Esophagus squamous epithelium (tissue), 5 donors: ENCODE data around the gene KLHL29. TPM values are rescaled to one million over a fixed set of nuclear protein-coding genes. Genes with fewer than 3 reads are reported as not detected.

ENCODE experiments used
- DNase-seq: peaks from one replicate; lab custom pipeline; 2025; lab: John Stamatoyannopoulos, UW
- H3K27ac ChIP-seq, 4 donors: fragments of 200-600 bp; sonication (generic); one replicate each; pipeline ENCODE4 v1.5.1; 2016 to 2019; ENCODE audit warnings: mild to moderate bottlenecking in 1 of 4
- H3K27me3 ChIP-seq, 4 donors: fragments of 200-600 bp; sonication (generic); 1 replicate in 3 of 4; 2 replicates in 1 of 4; pipeline versions ENCODE4 v1.5.1 to v1.6.0; 2017 to 2021; ENCODE audit warnings: antibody characterized with exemption in 1 of 4
- H3K36me3 ChIP-seq, 3 donors: fragments of 200-600 bp; sonication (generic); one replicate each; pipeline ENCODE4 v1.5.1; 2016 to 2019
- H3K4me1 ChIP-seq, 3 donors: fragments of 200-600 bp; sonication (generic); one replicate each; pipeline ENCODE4 v1.5.1; 2017 to 2019
- H3K4me3 ChIP-seq, 4 donors: fragments of 200-600 bp; sonication (generic); 1 replicate in 3 of 4; 2 replicates in 1 of 4; pipeline ENCODE4 v1.5.1; 2016 to 2019; ENCODE audit warnings: mild to moderate bottlenecking in 2 of 4, moderate library complexity in 1 of 4
- H3K9me3 ChIP-seq, 3 donors: fragments of 200-600 bp; sonication (generic); one replicate each; pipeline ENCODE4 v1.5.1; 2016 to 2019
- CTCF ChIP-seq, 6 experiments: fragments of 450-650 bp in 4 of 6; fragments of 200-600 bp in 2 of 6; sonication (generic) in 2 of 6; IDR thresholded peaks; one replicate each; pipeline ENCODE4 v1.5.1; 2016 to 2019; ENCODE audit warnings: antibody characterized with exemption in 6 of 6, mild to moderate bottlenecking in 4 of 6, moderate library complexity in 4 of 6
- POLR2A ChIP-seq, 4 donors: fragments of 450-650 bp; IDR thresholded peaks; one replicate each; pipeline ENCODE4 v1.6.1; 2017; ENCODE audit warnings: antibody characterized with exemption in 4 of 4, mild to moderate bottlenecking in 4 of 4, moderate library complexity in 3 of 4
- WGBS, 2 donors: methylation state at CpG; one replicate each; pipeline ENCODE4 v1.1.5; 2018; 5-methylcytosine and 5-hydroxymethylcytosine counted together
- intact Hi-C: fragments of 100-400 bp; cut with DNase I; formaldehyde crosslinking; loops from one replicate; pipeline ENCODE4 v1.15.0; 2022
- total RNA-seq, 4 donors: library from RNA; depleted of rRNA; stranded (reverse); fragments of >200 nt; gene quantifications; one replicate each; pipeline ENCODE4 v1.1.0, GENCODE V29; 2016
- donor health status: DM: yes; HTN: yes; CAD: no.

Gene KLHL29
- total RNA-seq, 4 donors from 2014 or later, result 3.4 to 11.8 (median 5.9) TPM

- 61 to 64% methylated on average over 9 of the region's 9 CpGs for WGBS, 2 donors
- no peaks in the 10 kb centered on the region for H3K27me3 ChIP-seq
- H3K36me3 ChIP-seq, result no peaks in the 10 kb centered on the region
- no peak for DNase-seq
- H3K4me3 ChIP-seq, result no peak overlapping the region
- no peak overlapping the region for H3K27ac ChIP-seq
- no peaks in the 10 kb centered on the region for H3K9me3 ChIP-seq
- no peak for TF ChIP-seq POLR2A (IDR thresholded peaks at IDR 0.05)
- TF ChIP-seq CTCF (IDR thresholded peaks at IDR 0.05), result no peak
- H3K4me1 ChIP-seq, result peaks cover 16 to 46% (median 16%) of the 10 kb centered on the region in 3 donors
- intact Hi-C loops, result no loop called here
Measured at GRCh38 chr2:23556929-23557328, 171.9 kb downstream of the KLHL29 start.

- 83 to 96% methylated on average over 4 to 8 of the region's 9 CpGs for WGBS, 2 donors
- Histone ChIP-seq H3K4me3 (no peak overlapping the region), H3K36me3 (peaks cover 0 to 4% (median 0%) of the 10 kb centered on the region in 3 donors), H3K9me3 (no peaks in the 10 kb centered on the region), H3K4me1 (peaks cover 16 to 50% (median 16%) of the 10 kb centered on the region in 3 donors), H3K27me3 (no peaks in the 10 kb centered on the region), H3K27ac (no peak overlapping the region)
- no peak for DNase-seq
- no peak for TF ChIP-seq CTCF (IDR thresholded peaks at IDR 0.05)
- no peak for TF ChIP-seq POLR2A (IDR thresholded peaks at IDR 0.05)
- intact Hi-C loops, result no loop called here
Measured at GRCh38 chr2:23557455-23557854, 172.5 kb downstream of the KLHL29 start.

GRCh38 chr2:23559561-23560239 is 174.7 kb downstream of the KLHL29 start:
- Histone ChIP-seq H3K4me3 (no peak overlapping the region), H3K9me3 (no peaks in the 10 kb centered on the region), H3K36me3 (peaks cover 0 to 6% (median 0%) of the 10 kb centered on the region in 3 donors), H3K27ac (no peak overlapping the region), H3K4me1 (peaks cover 23 to 54% (median 23%) of the 10 kb centered on the region in 3 donors), H3K27me3 (no peaks in the 10 kb centered on the region)
- TF ChIP-seq POLR2A (IDR thresholded peaks at IDR 0.05), result no peak
- no peak for TF ChIP-seq CTCF (IDR thresholded peaks at IDR 0.05)
- intact Hi-C loops, result no loop called here
- 80 to 87% methylated on average over 20 of the region's 20 CpGs for WGBS, 2 donors
- DNase-seq, result no peak

- DNase-seq, result no peak
- intact Hi-C loops, result no loop called here
- Histone ChIP-seq H3K9me3 (no peaks in the 10 kb centered on the region), H3K36me3 (peaks cover 0 to 6% (median 0%) of the 10 kb centered on the region in 3 donors), H3K4me1 (peaks cover 24 to 54% (median 34%) of the 10 kb centered on the region in 3 donors), H3K27me3 (no peaks in the 10 kb centered on the region), H3K27ac (peak overlapping the region in 2 of 4 donors; percentile 18 to 25), H3K4me3 (no peak overlapping the region)
- WGBS, 2 donors, result 90 to 94% methylated on average over 4 to 6 of the region's 7 CpGs
- no peak for TF ChIP-seq POLR2A (IDR thresholded peaks at IDR 0.05)
- no peak for TF ChIP-seq CTCF (IDR thresholded peaks at IDR 0.05)
Measured at GRCh38 chr2:23561088-23561487, 176.1 kb downstream of the KLHL29 start.

- H3K36me3 ChIP-seq, result peaks cover 0 to 6% (median 0%) of the 10 kb centered on the region in 3 donors
- no peak overlapping the region for H3K27ac ChIP-seq
- 82 to 84% methylated on average over 8 to 9 of the region's 9 CpGs for whole genome bisulfite sequencing, 2 donors
- intact Hi-C loops, result no loop called here
- no peaks in the 10 kb centered on the region for H3K9me3 ChIP-seq
- peaks cover 24 to 54% (median 35%) of the 10 kb centered on the region in 3 donors for H3K4me1 ChIP-seq
- no peaks in the 10 kb centered on the region for H3K27me3 ChIP-seq
- no peak for TF ChIP-seq POLR2A (IDR thresholded peaks at IDR 0.05)
- no peak for TF ChIP-seq CTCF (IDR thresholded peaks at IDR 0.05)
- no peak for DNase-seq
- H3K4me3 ChIP-seq, result no peak overlapping the region
Measured at GRCh38 chr2:23561544-23561943, 176.6 kb downstream of the KLHL29 start.
